ENCODE results near the gene CDKN1A.

GRCh38 chr6:36702656-36703055, 24.1 kb downstream of the CDKN1A start:
- TF ChIP-seq CTCF (IDR thresholded peaks at IDR 0.05) (no peak), POLR2A (IDR thresholded peaks at IDR 0.05) (no peak)

All from ovary (tissue), 3 donors.